Hepatocyte (in vitro differentiated cells): ENCODE data around the gene BCAS3. TPM values are rescaled to one million over a fixed set of nuclear protein-coding genes. Genes with fewer than 3 reads are reported as not detected.

Source experiments
- DNase-seq: peaks from one replicate; pipeline ENCODE4 v3.0.0-alpha.2; 2016; ENCODE audit warnings: low spot score
- H2AFZ ChIP-seq: fragments of 200-600 bp; sonication (generic); 2 replicates; pipeline ENCODE4 v1.6.0; 2016; ENCODE audit warnings: antibody characterized with exemption, mild to moderate bottlenecking
- H3K27ac ChIP-seq: fragments of 200-600 bp; sonication (generic); 2 replicates; pipeline ENCODE4 v1.5.1; 2016; ENCODE audit warnings: mild to moderate bottlenecking
- H3K27me3 ChIP-seq: fragments of 200-600 bp; sonication (generic); 2 replicates; pipeline ENCODE4 v1.6.1; 2016
- H3K36me3 ChIP-seq: fragments of 200-600 bp; sonication (generic); replicated peaks from 2 replicates; pipeline ENCODE4 v1.5.1; 2016; ENCODE audit warnings: low read depth; ENCODE audit not compliant: insufficient read depth
- H3K4me1 ChIP-seq: fragments of 200-600 bp; sonication (generic); 2 replicates; pipeline ENCODE4 v1.5.1; 2016; ENCODE audit warnings: mild to moderate bottlenecking, moderate library complexity; ENCODE audit not compliant: insufficient read depth
- H3K4me2 ChIP-seq: fragments of 200-600 bp; sonication (generic); 2 replicates; pipeline ENCODE4 v1.6.0; 2016
- H3K4me3 ChIP-seq: fragments of 200-600 bp; sonication (generic); 2 replicates; pipeline ENCODE4 v1.5.1; 2016; ENCODE audit warnings: mild to moderate bottlenecking
- H3K79me2 ChIP-seq: fragments of 200-600 bp; sonication (generic); 2 replicates; pipeline ENCODE4 v1.6.0; 2017; ENCODE audit warnings: mild to moderate bottlenecking
- H3K9me2 ChIP-seq: fragments of 200-600 bp; sonication (generic); replicated peaks from 2 replicates; pipeline ENCODE4 v1.6.0; 2017; ENCODE audit warnings: mild to moderate bottlenecking; ENCODE audit not compliant: insufficient read depth
- H3K9me3 ChIP-seq: fragments of 200-600 bp; sonication (generic); 2 replicates; pipeline ENCODE4 v1.5.1; 2016; ENCODE audit warnings: low read depth, mild to moderate bottlenecking
- H4K20me1 ChIP-seq: fragments of 200-600 bp; sonication (generic); 2 replicates; pipeline ENCODE4 v1.6.0; 2016; ENCODE audit warnings: mild to moderate bottlenecking; ENCODE audit not compliant: insufficient read depth, poor library complexity, severe bottlenecking
- EZH2 ChIP-seq: fragments of 200-600 bp; sonication (generic); IDR thresholded peaks from 2 replicates; pipeline ENCODE4 v1.6.1; 2016; ENCODE audit warnings: antibody characterized with exemption, mild to moderate bottlenecking, borderline replicate concordance
- EZH2phosphoT487 ChIP-seq: fragments of 200-600 bp; sonication (generic); IDR thresholded peaks from one replicate; pipeline ENCODE4 v1.6.1; 2018; ENCODE audit warnings: antibody characterized with exemption, mild to moderate bottlenecking, low read depth, moderate library complexity; ENCODE audit not compliant: unreplicated experiment, severe bottlenecking
- WGBS: methylation state at CpG from one replicate; pipeline ENCODE4 v1.1.6; 2016; ENCODE audit warnings: low lambda C conversion rate; ENCODE audit errors: missing lambda C conversion rate; 5-methylcytosine and 5-hydroxymethylcytosine counted together
- polyA plus RNA-seq: library from polyadenylated mRNA; unstranded; fragments of >200 nt; fragmentation: Nextera tagmentation; extraction: Ambion mirVana; gene quantifications from 2 replicates; pipeline ENCODE4 v1.2.1, GENCODE V29; 2016
- total RNA-seq: library from RNA; depleted of rRNA; stranded (reverse); fragments of >200 nt; gene quantifications from 2 replicates; pipeline ENCODE4 v1.2.3, GENCODE V29; 2014
- TF ChIP-seq, protein P1 (sequence below): fragments of 200-600 bp; sonication (generic); IDR thresholded peaks from 2 replicates; pipeline ENCODE4 v1.5.1; 2016; ENCODE audit warnings: antibody characterized with exemption, mild to moderate bottlenecking; ENCODE audit not compliant: poor library complexity

The BCAS3 gene
- total and polyA plus RNA-seq, 2 experiments from 2014 or later = 16.5 to 58.8 TPM

DNA sequence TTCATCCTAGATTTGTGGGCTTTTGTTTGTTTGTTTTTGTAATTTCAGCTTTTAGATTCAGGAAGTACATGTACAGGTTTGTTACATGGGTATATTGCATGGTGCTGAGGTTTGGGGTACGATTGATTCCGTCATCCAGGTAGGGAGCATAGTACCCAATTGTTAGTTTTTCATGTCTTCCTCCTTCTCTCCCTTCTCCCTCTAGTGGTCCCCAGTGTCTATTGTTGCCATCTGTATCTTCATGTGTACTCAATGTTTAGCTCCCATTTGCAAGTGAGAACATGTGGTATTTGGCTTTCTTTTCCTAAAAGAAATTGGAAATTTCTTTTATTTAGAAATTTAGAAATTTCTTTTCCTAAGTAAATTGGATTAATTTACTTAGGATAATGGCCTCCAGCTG lies 37.1 kb upstream of the BCAS3 start:
- Histone ChIP-seq H3K27ac (no peak overlapping the region), H3K9me2 (no peaks in the 10 kb centered on the region), H2AFZ (no peak overlapping the region), H3K36me3 (no peaks in the 10 kb centered on the region), H3K4me2 (no peak overlapping the region), H3K4me1 (no peaks in the 10 kb centered on the region), H3K27me3 (no peaks in the 10 kb centered on the region), H3K79me2 (peaks cover 51% of the 10 kb centered on the region), H3K9me3 (no peaks in the 10 kb centered on the region), H4K20me1 (peaks cover 27% of the 10 kb centered on the region), H3K4me3 (no peak overlapping the region)
- WGBS = 93% methylated on average over 2 of the region's 2 CpGs
- TF ChIP-seq EZH2 = no peak
- TF ChIP-seq, protein P1, sequence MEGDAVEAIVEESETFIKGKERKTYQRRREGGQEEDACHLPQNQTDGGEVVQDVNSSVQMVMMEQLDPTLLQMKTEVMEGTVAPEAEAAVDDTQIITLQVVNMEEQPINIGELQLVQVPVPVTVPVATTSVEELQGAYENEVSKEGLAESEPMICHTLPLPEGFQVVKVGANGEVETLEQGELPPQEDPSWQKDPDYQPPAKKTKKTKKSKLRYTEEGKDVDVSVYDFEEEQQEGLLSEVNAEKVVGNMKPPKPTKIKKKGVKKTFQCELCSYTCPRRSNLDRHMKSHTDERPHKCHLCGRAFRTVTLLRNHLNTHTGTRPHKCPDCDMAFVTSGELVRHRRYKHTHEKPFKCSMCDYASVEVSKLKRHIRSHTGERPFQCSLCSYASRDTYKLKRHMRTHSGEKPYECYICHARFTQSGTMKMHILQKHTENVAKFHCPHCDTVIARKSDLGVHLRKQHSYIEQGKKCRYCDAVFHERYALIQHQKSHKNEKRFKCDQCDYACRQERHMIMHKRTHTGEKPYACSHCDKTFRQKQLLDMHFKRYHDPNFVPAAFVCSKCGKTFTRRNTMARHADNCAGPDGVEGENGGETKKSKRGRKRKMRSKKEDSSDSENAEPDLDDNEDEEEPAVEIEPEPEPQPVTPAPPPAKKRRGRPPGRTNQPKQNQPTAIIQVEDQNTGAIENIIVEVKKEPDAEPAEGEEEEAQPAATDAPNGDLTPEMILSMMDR = peak; percentile 31
- peak; percentile 7 for DNase-seq

DNA sequence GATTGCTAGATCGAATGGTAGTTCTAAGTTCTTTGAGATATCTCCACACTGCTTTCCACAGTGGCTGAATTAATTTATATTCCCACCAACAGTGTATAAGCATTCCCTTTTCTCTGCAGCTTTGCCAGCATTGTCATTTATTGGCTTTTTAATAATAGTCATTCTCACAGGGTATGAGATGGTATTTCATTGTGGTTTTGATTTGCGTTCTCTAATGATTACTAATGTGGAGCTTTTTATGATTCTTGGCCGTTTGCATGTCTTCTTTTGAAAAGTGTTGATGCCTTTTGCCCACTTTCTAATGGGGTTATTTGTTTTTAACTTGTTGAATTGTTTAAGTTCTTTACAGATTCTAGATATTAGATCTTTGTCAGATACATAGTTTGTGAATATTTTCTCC lies 36.5 kb upstream of the BCAS3 start:
- peaks cover 27% of the 10 kb centered on the region for H4K20me1 ChIP-seq
- H3K27me3 ChIP-seq = no peaks in the 10 kb centered on the region
- no peaks in the 10 kb centered on the region for H3K9me3 ChIP-seq
- no peak overlapping the region for H3K4me2 ChIP-seq
- 92% methylated on average over 3 of the region's 3 CpGs for WGBS
- no peaks in the 10 kb centered on the region for H3K36me3 ChIP-seq
- H3K4me3 ChIP-seq = no peak overlapping the region
- no peak for TF ChIP-seq EZH2phosphoT487
- TF ChIP-seq EZH2 = no peak
- TF ChIP-seq, protein P1 = no peak
- H3K79me2 ChIP-seq = peaks cover 57% of the 10 kb centered on the region
- H3K27ac ChIP-seq = no peak overlapping the region
- peaks cover 3% of the 10 kb centered on the region for H3K4me1 ChIP-seq
- DNase-seq = no peak
- H3K9me2 ChIP-seq = no peaks in the 10 kb centered on the region
- H2AFZ ChIP-seq = no peak overlapping the region

DNA sequence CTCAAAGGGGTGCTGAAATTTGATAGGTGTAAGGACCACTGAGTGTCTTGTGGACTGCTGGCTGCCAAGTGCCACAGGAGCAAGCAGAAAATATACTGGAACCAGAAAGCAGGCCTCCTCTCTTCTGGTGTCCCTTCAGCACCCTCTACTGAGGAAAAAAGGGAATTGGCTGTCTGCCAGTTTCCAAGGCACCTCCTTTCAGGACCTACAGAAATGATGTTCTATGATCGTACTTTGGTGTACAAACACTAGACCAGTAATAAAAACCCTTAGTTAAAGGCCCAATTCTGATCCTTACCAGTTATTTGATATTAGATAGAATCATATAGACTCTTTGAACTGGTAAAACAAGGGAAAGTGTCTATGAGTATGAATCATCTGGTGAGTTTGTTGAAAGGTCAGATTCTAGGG lies 35.8 kb upstream of the BCAS3 start:
- Histone ChIP-seq H3K79me2 (peaks cover 60% of the 10 kb centered on the region), H3K4me2 (no peak overlapping the region)

More for the DNA sequence above, 35.8 kb upstream of the BCAS3 start:
- Histone ChIP-seq H3K9me3 (no peaks in the 10 kb centered on the region), H3K4me1 (peaks cover 3% of the 10 kb centered on the region), H3K27ac (no peak overlapping the region), H4K20me1 (peaks cover 27% of the 10 kb centered on the region), H3K27me3 (no peaks in the 10 kb centered on the region), H2AFZ (no peak overlapping the region), H3K9me2 (no peaks in the 10 kb centered on the region), H3K36me3 (no peaks in the 10 kb centered on the region), H3K4me3 (no peak overlapping the region)
- peak; percentile 91 for DNase-seq
- WGBS = 32% methylated on average over 1 of the region's 1 CpG
- TF ChIP-seq, protein P1 = peak; percentile 58
- no peak for TF ChIP-seq EZH2phosphoT487
